ENCODE results near the gene IFIT2.

DNA sequence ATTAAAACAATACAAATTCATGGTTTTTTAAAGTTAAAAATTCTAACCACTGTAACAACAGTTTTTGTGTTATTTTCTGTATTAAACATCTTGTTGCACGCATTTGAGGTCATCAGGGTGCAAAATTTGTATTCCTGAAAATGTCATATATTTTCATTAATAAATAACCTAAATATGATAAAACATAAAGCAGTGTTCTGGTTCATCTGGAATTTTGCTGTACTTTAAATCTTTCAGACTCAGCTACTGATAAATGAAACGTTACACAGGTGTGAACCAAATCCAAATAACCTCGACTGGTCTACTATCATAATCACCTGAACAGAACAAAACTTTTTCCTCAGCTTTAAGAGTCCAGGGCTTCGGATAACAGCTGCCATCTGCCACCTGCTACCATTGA, 6.9 kb downstream of the IFIT2 start:
- TF ChIP-seq EZH2 (optimal IDR thresholded peaks at IDR 0.05; ENCODE audit: low read depth, low read length) (no peak), CTCF (IDR thresholded peaks at IDR 0.05; ENCODE audit: low read length) (no peak), EZH2phosphoT487 (IDR thresholded peaks at IDR 0.05; ENCODE audit: low read length) (no peak)
